ENCODE results near the gene UBE2A. TPM values are rescaled to one million over a fixed set of nuclear protein-coding genes. Genes with fewer than 3 reads are reported as not detected.
A peak's percentile ranks its signal among the peaks of the same experiment; 100 is the strongest.

UBE2A gene
- total RNA-seq, 1 donor from 2014 or later, result 35.2 TPM

GRCh38 chrX:119604766-119605463, 30.6 kb downstream of the UBE2A start:
- DNase-seq (ENCODE audit: low read depth), result no peak
- no peaks in the 10 kb centered on the region for H3K27me3 ChIP-seq (ENCODE audit: control insufficient read depth, insufficient read depth, low read length)
- H3K4me3 ChIP-seq (ENCODE audit: low read depth, low read length), result peak overlapping the region; percentile 94
- TF ChIP-seq, protein P1, sequence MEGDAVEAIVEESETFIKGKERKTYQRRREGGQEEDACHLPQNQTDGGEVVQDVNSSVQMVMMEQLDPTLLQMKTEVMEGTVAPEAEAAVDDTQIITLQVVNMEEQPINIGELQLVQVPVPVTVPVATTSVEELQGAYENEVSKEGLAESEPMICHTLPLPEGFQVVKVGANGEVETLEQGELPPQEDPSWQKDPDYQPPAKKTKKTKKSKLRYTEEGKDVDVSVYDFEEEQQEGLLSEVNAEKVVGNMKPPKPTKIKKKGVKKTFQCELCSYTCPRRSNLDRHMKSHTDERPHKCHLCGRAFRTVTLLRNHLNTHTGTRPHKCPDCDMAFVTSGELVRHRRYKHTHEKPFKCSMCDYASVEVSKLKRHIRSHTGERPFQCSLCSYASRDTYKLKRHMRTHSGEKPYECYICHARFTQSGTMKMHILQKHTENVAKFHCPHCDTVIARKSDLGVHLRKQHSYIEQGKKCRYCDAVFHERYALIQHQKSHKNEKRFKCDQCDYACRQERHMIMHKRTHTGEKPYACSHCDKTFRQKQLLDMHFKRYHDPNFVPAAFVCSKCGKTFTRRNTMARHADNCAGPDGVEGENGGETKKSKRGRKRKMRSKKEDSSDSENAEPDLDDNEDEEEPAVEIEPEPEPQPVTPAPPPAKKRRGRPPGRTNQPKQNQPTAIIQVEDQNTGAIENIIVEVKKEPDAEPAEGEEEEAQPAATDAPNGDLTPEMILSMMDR (IDR thresholded peaks at IDR 0.05; ENCODE audit: insufficient read depth, low read length, poor library complexity, severe bottlenecking), result no peak
- H3K36me3 ChIP-seq (ENCODE audit: control insufficient read depth, insufficient read depth, low read length), result no peaks in the 10 kb centered on the region

DNA sequence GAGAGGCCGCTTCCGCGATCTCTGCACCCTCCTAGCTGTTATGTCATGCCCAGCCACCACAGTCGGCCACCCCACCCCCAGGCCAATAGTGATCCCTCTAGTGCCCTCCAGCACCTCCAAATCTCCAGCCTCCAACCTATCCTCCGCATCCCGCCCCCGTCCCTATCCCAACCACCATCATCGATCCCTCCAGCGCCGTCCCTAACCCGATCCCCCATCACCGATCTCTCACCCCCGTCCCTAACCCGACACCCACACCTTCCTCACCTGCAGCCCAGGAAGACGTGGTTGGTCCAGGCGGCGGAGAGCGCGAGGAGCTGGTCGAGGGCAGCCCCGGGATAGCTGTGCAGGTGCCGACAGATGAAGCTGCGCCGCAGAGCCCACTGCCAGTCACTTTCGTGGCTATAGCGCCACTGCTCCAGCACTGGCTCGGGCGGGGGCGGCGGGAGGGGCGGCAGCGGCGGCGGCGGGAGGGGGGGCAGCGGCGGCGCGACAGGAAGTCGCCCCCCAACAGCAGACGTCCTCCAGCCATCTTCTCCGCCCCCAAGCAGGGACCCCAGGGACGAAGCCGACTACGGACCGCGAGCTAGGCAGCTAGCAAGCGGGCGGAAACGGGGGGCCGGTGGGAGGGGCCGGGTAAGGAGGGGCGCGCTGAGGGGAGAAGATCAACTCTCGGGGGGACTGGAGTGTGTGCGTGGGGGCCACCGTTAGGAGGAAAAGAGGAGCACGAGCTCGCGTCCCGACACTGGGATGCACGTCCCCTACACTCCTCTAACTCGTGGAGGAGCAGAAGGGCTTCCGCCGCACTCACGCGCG, 31.3 kb downstream of the UBE2A start:
- TF ChIP-seq, protein P1 (IDR thresholded peaks at IDR 0.05; ENCODE audit: insufficient read depth, low read length, poor library complexity, severe bottlenecking), result no peak
- no peaks in the 10 kb centered on the region for H3K27me3 ChIP-seq (ENCODE audit: control insufficient read depth, insufficient read depth, low read length)
- H3K36me3 ChIP-seq (ENCODE audit: control insufficient read depth, insufficient read depth, low read length), result no peaks in the 10 kb centered on the region
- H3K4me3 ChIP-seq (ENCODE audit: low read depth, low read length), result peak overlapping the region; percentile 94
- no peak for DNase-seq (ENCODE audit: low read depth)

- H3K27me3 ChIP-seq (ENCODE audit: control insufficient read depth, insufficient read depth, low read length), result no peaks in the 10 kb centered on the region
- no peaks in the 10 kb centered on the region for H3K36me3 ChIP-seq (ENCODE audit: control insufficient read depth, insufficient read depth, low read length)
- peak within 1 kb of the TSS; percentile 94 for H3K4me3 ChIP-seq (ENCODE audit: low read depth, low read length)
- DNase-seq (ENCODE audit: low read depth), result peak; percentile 61
- TF ChIP-seq, protein P1 (IDR thresholded peaks at IDR 0.05; ENCODE audit: insufficient read depth, low read length, poor library complexity, severe bottlenecking), result no peak
Observed at GRCh38 chrX:119606280-119607017, 32.1 kb downstream of the UBE2A start, which contains the start of gene NKRF. NKRF (minus strand) TSS chrX:119606424.

DNA sequence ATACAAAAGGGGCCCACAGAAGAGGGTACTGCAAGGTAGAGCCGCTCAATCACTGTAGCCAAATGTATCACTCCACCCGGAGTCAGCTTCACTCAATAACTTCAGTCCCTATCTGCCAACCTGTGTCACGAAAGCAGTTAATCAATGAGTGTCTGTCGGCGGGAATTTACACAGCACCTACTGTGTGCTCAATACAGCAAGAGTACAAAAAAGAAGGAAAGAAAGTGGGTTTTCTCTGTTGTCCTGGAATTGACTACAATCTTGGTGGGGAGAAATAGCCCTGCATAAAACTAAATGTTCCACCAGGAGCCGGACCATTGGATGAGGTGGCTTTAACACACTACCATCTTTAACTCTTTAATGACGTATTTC, 32.6 kb downstream of the UBE2A start:
- DNase-seq (ENCODE audit: low read depth), result no peak
- no peaks in the 10 kb centered on the region for H3K27me3 ChIP-seq (ENCODE audit: control insufficient read depth, insufficient read depth, low read length)
- TF ChIP-seq, protein P1 (IDR thresholded peaks at IDR 0.05; ENCODE audit: insufficient read depth, low read length, poor library complexity, severe bottlenecking), result no peak
- no peaks in the 10 kb centered on the region for H3K36me3 ChIP-seq (ENCODE audit: control insufficient read depth, insufficient read depth, low read length)
- peak overlapping the region; percentile 94 for H3K4me3 ChIP-seq (ENCODE audit: low read depth, low read length)

GRCh38 chrX:119614776-119615175, 40.4 kb downstream of the UBE2A start:
- TF ChIP-seq, protein P1 (IDR thresholded peaks at IDR 0.05; ENCODE audit: insufficient read depth, low read length, poor library complexity, severe bottlenecking), result no peak
- no peaks in the 10 kb centered on the region for H3K27me3 ChIP-seq (ENCODE audit: control insufficient read depth, insufficient read depth, low read length)
- no peaks in the 10 kb centered on the region for H3K36me3 ChIP-seq (ENCODE audit: control insufficient read depth, insufficient read depth, low read length)
- no peak for DNase-seq (ENCODE audit: low read depth)
- H3K4me3 ChIP-seq (ENCODE audit: low read depth, low read length), result no peak overlapping the region
